Measurements from ENCODE around the gene MAML3. TPM values are rescaled to one million over a fixed set of nuclear protein-coding genes. Genes with fewer than 3 reads are reported as not detected.

Gene MAML3
- polyA plus RNA-seq, 1 donor (not counting 4 experiments of a cell fraction or from before 2014, with no cell fraction given) = 0.68 TPM

- no peaks in the 10 kb centered on the region for H3K9me3 ChIP-seq (ENCODE audit: control insufficient read depth, low read depth, low read length)
- H3K4me1 ChIP-seq (ENCODE audit: control insufficient read depth, extremely low read depth, insufficient read depth, low read length) = peaks cover 52% of the 10 kb centered on the region
- no peak overlapping the region for H3K4me2 ChIP-seq (ENCODE audit: control insufficient read depth, extremely low read depth, insufficient read depth, low read depth, low read length)
- dilution Hi-C loops (cut with MboI; ENCODE audit: extremely low pct_ligation_motif_present, low sequenced_read_pairs) = no loop called here
- H3K9ac ChIP-seq (ENCODE audit: control insufficient read depth, extremely low read depth, insufficient read depth, low read length) = no peak overlapping the region
- H4K20me1 ChIP-seq (ENCODE audit: control insufficient read depth, extremely low read depth, insufficient read depth, low read length) = no peaks in the 10 kb centered on the region
- TF ChIP-seq EZH2 (IDR thresholded peaks at IDR 0.05; ENCODE audit: low read length) = no peak
- TF ChIP-seq, protein P1, sequence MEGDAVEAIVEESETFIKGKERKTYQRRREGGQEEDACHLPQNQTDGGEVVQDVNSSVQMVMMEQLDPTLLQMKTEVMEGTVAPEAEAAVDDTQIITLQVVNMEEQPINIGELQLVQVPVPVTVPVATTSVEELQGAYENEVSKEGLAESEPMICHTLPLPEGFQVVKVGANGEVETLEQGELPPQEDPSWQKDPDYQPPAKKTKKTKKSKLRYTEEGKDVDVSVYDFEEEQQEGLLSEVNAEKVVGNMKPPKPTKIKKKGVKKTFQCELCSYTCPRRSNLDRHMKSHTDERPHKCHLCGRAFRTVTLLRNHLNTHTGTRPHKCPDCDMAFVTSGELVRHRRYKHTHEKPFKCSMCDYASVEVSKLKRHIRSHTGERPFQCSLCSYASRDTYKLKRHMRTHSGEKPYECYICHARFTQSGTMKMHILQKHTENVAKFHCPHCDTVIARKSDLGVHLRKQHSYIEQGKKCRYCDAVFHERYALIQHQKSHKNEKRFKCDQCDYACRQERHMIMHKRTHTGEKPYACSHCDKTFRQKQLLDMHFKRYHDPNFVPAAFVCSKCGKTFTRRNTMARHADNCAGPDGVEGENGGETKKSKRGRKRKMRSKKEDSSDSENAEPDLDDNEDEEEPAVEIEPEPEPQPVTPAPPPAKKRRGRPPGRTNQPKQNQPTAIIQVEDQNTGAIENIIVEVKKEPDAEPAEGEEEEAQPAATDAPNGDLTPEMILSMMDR (optimal IDR thresholded peaks at IDR 0.05 in 1 of 3, IDR thresholded peaks at IDR 0.05 in 1 of 3, conservative IDR thresholded peaks at IDR 0.05 in 1 of 3; ENCODE audit: extremely low read depth in 1 of 3, insufficient read depth in 2 of 3, low read length in 3 of 3) = no peak
- no peak overlapping the region for H2AFZ ChIP-seq (ENCODE audit: control insufficient read depth, low read length)
- H3K36me3 ChIP-seq (ENCODE audit: control insufficient read depth in 2 of 2, extremely low read depth in 1 of 2, insufficient read depth in 2 of 2, low read length in 2 of 2) = no peaks in the 10 kb centered on the region
- H3K27me3 ChIP-seq (ENCODE audit: control insufficient read depth, extremely low read depth, insufficient read depth, low read length) = no peaks in the 10 kb centered on the region
- peak; percentile 23 for DNase-seq (ENCODE audit: low read depth, low spot score)
- H3K4me3 ChIP-seq (ENCODE audit: control insufficient read depth in 2 of 3, extremely low read depth in 1 of 3, insufficient read depth in 2 of 3, low read depth in 1 of 3, low read length in 3 of 3) = no peak overlapping the region
- H3K79me2 ChIP-seq (ENCODE audit: control insufficient read depth, insufficient read depth, low read length) = no peaks in the 10 kb centered on the region
- H3K9me1 ChIP-seq (ENCODE audit: control insufficient read depth, extremely low read depth, insufficient read depth, low read length) = no peaks in the 10 kb centered on the region
- no peak overlapping the region for H3K27ac ChIP-seq (ENCODE audit: control insufficient read depth, insufficient read depth, low read length)
- FAIRE-seq = peak; percentile 93
Observed at GRCh38 chr4:140095694-140096482, 58.1 kb downstream of the MAML3 start.

GRCh38 chr4:140094438-140095420 lies 59.3 kb downstream of the MAML3 start:
- Histone ChIP-seq H3K9me1 (ENCODE audit: control insufficient read depth, extremely low read depth, insufficient read depth, low read length) (no peaks in the 10 kb centered on the region), H4K20me1 (ENCODE audit: control insufficient read depth, extremely low read depth, insufficient read depth, low read length) (no peaks in the 10 kb centered on the region), H3K36me3 (ENCODE audit: control insufficient read depth in 2 of 2, extremely low read depth in 1 of 2, insufficient read depth in 2 of 2, low read length in 2 of 2) (no peaks in the 10 kb centered on the region), H3K27ac (ENCODE audit: control insufficient read depth, insufficient read depth, low read length) (no peak overlapping the region), H3K9ac (ENCODE audit: control insufficient read depth, extremely low read depth, insufficient read depth, low read length) (no peak overlapping the region), H3K4me1 (ENCODE audit: control insufficient read depth, extremely low read depth, insufficient read depth, low read length) (peaks cover 52% of the 10 kb centered on the region), H3K9me3 (ENCODE audit: control insufficient read depth, low read depth, low read length) (no peaks in the 10 kb centered on the region), H3K4me2 (ENCODE audit: control insufficient read depth, extremely low read depth, insufficient read depth, low read depth, low read length) (peak overlapping the region; percentile 22), H2AFZ (ENCODE audit: control insufficient read depth, low read length) (no peak overlapping the region), H3K4me3 (ENCODE audit: control insufficient read depth in 2 of 3, extremely low read depth in 1 of 3, insufficient read depth in 2 of 3, low read depth in 1 of 3, low read length in 3 of 3) (no peak overlapping the region), H3K27me3 (ENCODE audit: control insufficient read depth, extremely low read depth, insufficient read depth, low read length) (no peaks in the 10 kb centered on the region), H3K79me2 (ENCODE audit: control insufficient read depth, insufficient read depth, low read length) (no peaks in the 10 kb centered on the region)
- no peak for TF ChIP-seq EZH2 (IDR thresholded peaks at IDR 0.05; ENCODE audit: low read length)
- TF ChIP-seq, protein P1 (optimal IDR thresholded peaks at IDR 0.05 in 1 of 3, IDR thresholded peaks at IDR 0.05 in 1 of 3, conservative IDR thresholded peaks at IDR 0.05 in 1 of 3; ENCODE audit: extremely low read depth in 1 of 3, insufficient read depth in 2 of 3, low read length in 3 of 3) = no peak
- no peak for FAIRE-seq
- dilution Hi-C loops (cut with MboI; ENCODE audit: extremely low pct_ligation_motif_present, low sequenced_read_pairs) = no loop called here
- no peak for DNase-seq (ENCODE audit: low read depth, low spot score)
